Aorta (tissue), 5 donors: ENCODE data around the gene ETFBKMT. TPM values are rescaled to one million over a fixed set of nuclear protein-coding genes. Genes with fewer than 3 reads are reported as not detected.
"Not testable (repeated sequence)": the region's sequence is repeated elsewhere in the genome, so short reads cannot be mapped to it uniquely, and the experiment has no call there.

Experiments
- ATAC-seq: fragments of 200-7000 bp; cut with Tn5 transposase; one replicate; pipeline ENCODE4 v1.9.1; 2022; ENCODE audit warnings: moderate library complexity; ENCODE audit not compliant: low FRiP score
- DNase-seq, 2 donors: peaks; one replicate each; pipeline ENCODE4 v3.0.0-alpha.2; 2020
- H3K27ac ChIP-seq, 2 donors: one replicate each; pipeline ENCODE4 v1.5.1; 2013; ENCODE audit warnings: low read length in 2 of 2, mild to moderate bottlenecking in 2 of 2, moderate library complexity in 2 of 2, control low read depth in 1 of 2, inconsistent platforms in 1 of 2, low read depth in 1 of 2
- H3K27me3 ChIP-seq, 2 donors: one replicate each; pipeline ENCODE4 v1.6.1; 2013; ENCODE audit warnings: control low read depth in 1 of 2, low read length in 1 of 2, mild to moderate bottlenecking in 1 of 2, moderate library complexity in 1 of 2; ENCODE audit not compliant: insufficient read depth in 2 of 2, control insufficient read depth in 1 of 2
- H3K36me3 ChIP-seq, 2 donors: one replicate each; pipeline ENCODE4 v1.6.1; 2013; ENCODE audit warnings: control low read depth in 1 of 2, low read length in 1 of 2, mild to moderate bottlenecking in 1 of 2; ENCODE audit not compliant: insufficient read depth in 2 of 2, control insufficient read depth in 1 of 2
- H3K4me1 ChIP-seq, 2 donors: one replicate each; pipeline ENCODE4 v1.6.1; 2013; ENCODE audit warnings: low read length in 2 of 2, control low read depth in 1 of 2, mild to moderate bottlenecking in 1 of 2, moderate library complexity in 1 of 2; ENCODE audit not compliant: insufficient read depth in 2 of 2, control insufficient read depth in 1 of 2
- H3K4me3 ChIP-seq, 2 donors: one replicate each; pipeline ENCODE4 v1.5.1; 2013; ENCODE audit warnings: low read length in 2 of 2, control low read depth in 1 of 2, mild to moderate bottlenecking in 1 of 2
- H3K9me3 ChIP-seq: one replicate; pipeline ENCODE4 v1.6.1; 2013; ENCODE audit warnings: mild to moderate bottlenecking, low read length; ENCODE audit not compliant: control insufficient read depth
- WGBS, 2 donors: extraction: QIAGEN DNeasy Blood & Tissue Kit; methylation state at CpG; one replicate each; pipeline ENCODE4 v1.1.7; 2013; 5-methylcytosine and 5-hydroxymethylcytosine counted together
- intact Hi-C, 2 donors: fragments of 100-400 bp; cut with DNase I; formaldehyde crosslinking; loops; one replicate each; pipeline versions ENCODE4 v1.14.2 to v1.15.0; 2022
- polyA plus RNA-seq, 2 donors: library from polyadenylated mRNA; stranded (reverse); fragments of 200-250 nt; gene quantifications; one replicate each; pipeline ENCODE4 v1.2.3, GENCODE V29; 2013
- total RNA-seq, 2 donors: library from RNA; stranded (reverse); fragmentation: NEBNext Ultra II Directional; extraction: Animal tissue kit (Norgen Biotek cat#: 25700); gene quantifications; one replicate each; pipeline ENCODE4 v1.2.1, GENCODE V29; 2021
- donor health status: healthy with polysubstance abuse.
- donor health status: Bipolar disorder and iron deficiency.
- donor health status: DM: no; HTN: no; CAD: no.
- donor health status: DM: no; HTN: no; CAD: no.
- donor health status: DM: yes; HTN: yes; CAD: no.

ETFBKMT gene
- total and polyA plus RNA-seq, 4 donors, result 2.8 to 4.9 (median 2.9) TPM

DNA sequence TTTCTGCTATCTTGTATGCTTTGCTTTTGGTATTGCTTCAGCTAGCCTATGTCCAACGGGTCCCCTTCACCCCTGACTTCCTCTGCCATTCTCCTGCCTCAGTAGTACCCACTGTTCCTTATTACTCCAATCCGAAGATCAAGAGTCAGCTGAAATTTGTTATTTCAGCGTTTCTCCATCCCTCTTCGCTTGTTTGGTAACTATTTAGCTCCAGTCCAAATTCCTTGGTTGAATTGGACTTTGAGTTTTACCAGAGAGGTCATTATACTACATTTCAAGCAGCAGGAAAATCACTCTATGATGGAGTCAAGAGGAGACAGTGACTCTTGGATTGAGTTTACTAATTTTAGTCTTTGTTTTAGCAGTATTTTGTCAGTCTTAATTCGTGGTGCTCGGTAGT lies 4.5 kb downstream of the ETFBKMT start:
- 84 to 90% methylated on average over 6 of the region's 6 CpGs for WGBS, 2 donors
- intact Hi-C loops, result loop anchor here in 1 of 2 donors (5.0 kb wide), 1 partner anchor 63 kb away; the partner anchor contains the start of gene AMN1

GRCh38 chr12:31669020-31669419 lies 9.5 kb downstream of the ETFBKMT start:
- DNase-seq (no peak), ATAC-seq (no peak)
- intact Hi-C loops, result loop anchor here in 1 of 2 donors (5.0 kb wide), 1 partner anchor 58 kb away; the partner anchor contains the start of gene AMN1
- no peak overlapping the region for H3K4me3 ChIP-seq
- no peaks in the 10 kb centered on the region for H3K4me1 ChIP-seq
- H3K27ac ChIP-seq, result no peak overlapping the region
- no peaks in the 10 kb centered on the region for H3K36me3 ChIP-seq
- H3K27me3 ChIP-seq, result no peaks in the 10 kb centered on the region
- H3K9me3 ChIP-seq, result no peaks in the 10 kb centered on the region

More for the DNA sequence above, 4.5 kb downstream of the ETFBKMT start:
- H3K27me3 ChIP-seq, result no peaks in the 10 kb centered on the region
- H3K4me1 ChIP-seq, result no peaks in the 10 kb centered on the region
- no peak overlapping the region for H3K4me3 ChIP-seq
- ATAC-seq (no peak), DNase-seq (no peak)
- no peaks in the 10 kb centered on the region for H3K36me3 ChIP-seq
- no peaks in the 10 kb centered on the region for H3K9me3 ChIP-seq
- no peak overlapping the region for H3K27ac ChIP-seq

GRCh38 chr12:31669582-31669981 lies 10.1 kb downstream of the ETFBKMT start:
- H3K27ac ChIP-seq, H3K36me3 ChIP-seq, ATAC-seq, H3K4me3 ChIP-seq, H3K4me1 ChIP-seq, H3K27me3 ChIP-seq, H3K9me3 ChIP-seq, DNase-seq: not testable (repeated sequence)
- intact Hi-C loops, result loop anchor here in 1 of 2 donors (5.0 kb wide), 1 partner anchor 58 kb away; the partner anchor contains the start of gene AMN1
- WGBS, 2 donors, result 94 to 100% methylated on average over 2 of the region's 2 CpGs

GRCh38 chr12:31672521-31672920 lies 13.0 kb downstream of the ETFBKMT start:
- ATAC-seq (no peak), DNase-seq (no peak)
- no peak overlapping the region for H3K4me3 ChIP-seq
- no peaks in the 10 kb centered on the region for H3K9me3 ChIP-seq
- no peaks in the 10 kb centered on the region for H3K27me3 ChIP-seq
- no peaks in the 10 kb centered on the region for H3K36me3 ChIP-seq
- WGBS, 2 donors, result 92 to 95% methylated on average over 4 of the region's 4 CpGs
- no peaks in the 10 kb centered on the region for H3K4me1 ChIP-seq
- intact Hi-C loops, result no loop called here
- H3K27ac ChIP-seq, result no peak overlapping the region

DNA sequence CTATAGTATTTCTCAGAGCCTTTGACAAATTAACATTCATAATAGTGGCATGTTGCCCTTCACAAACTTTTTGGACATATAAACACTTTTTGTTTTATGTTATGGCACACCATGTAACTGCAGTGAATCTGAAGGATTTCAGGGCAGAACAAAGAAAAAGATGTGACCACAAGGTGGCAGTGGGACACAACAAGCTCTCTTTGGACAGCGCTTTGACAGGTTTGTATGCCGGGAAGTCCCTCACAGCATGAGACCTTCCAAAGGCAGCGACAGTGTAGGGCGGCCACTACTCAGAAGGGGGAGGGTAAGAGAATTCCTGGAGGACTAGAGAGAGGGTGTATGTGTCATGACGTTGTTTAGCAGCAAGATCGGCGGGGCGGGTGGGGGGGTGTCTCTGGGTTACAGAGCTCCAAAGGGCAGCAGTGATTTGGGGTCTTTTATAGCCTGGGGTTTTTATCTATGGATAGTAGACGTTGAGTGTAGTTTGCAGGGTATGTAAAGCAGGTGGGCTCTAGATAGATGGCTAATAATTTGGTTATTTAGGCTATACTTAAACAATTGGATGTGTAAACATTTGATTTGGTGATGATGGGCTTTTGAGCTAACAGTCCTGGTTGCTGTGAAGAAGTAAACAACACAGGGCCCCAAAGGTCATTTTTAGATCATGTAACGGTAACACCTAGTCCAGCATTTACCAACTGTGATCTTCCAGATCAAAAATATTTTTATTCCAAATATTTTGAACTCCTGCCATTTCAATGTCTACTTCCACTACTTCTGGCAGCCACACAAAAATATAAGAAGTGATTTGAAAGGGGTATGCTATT lies 22.9 kb downstream of the ETFBKMT start:
- peak; percentile 48 for ATAC-seq

GRCh38 chr12:31685801-31686200 lies 26.3 kb downstream of the ETFBKMT start:
- H3K36me3 ChIP-seq, result peaks cover 0 to 2% of the 10 kb centered on the region in 2 donors

More for the DNA sequence above, 22.9 kb downstream of the ETFBKMT start:
- Histone ChIP-seq H3K36me3 (peaks cover 0 to 2% of the 10 kb centered on the region in 2 donors), H3K9me3 (no peaks in the 10 kb centered on the region), H3K4me3 (no peak overlapping the region), H3K4me1 (no peaks in the 10 kb centered on the region), H3K27me3 (no peaks in the 10 kb centered on the region), H3K27ac (no peak overlapping the region)
- DNase-seq, result peak in 1 of 2 donors; percentile 69
- intact Hi-C loops, result loop anchor here in 1 of 2 donors (10.0 kb wide), 1 partner anchor 92 kb away; no protein-coding TSS in a partner anchor
- 65 to 67% methylated on average over 10 of the region's 10 CpGs for WGBS, 2 donors

GRCh38 chr12:31687101-31687527 lies 27.6 kb downstream of the ETFBKMT start:
- Histone ChIP-seq H3K4me1 (no peaks in the 10 kb centered on the region), H3K27ac (no peak overlapping the region), H3K4me3 (no peak overlapping the region), H3K36me3 (peaks cover 0 to 2% of the 10 kb centered on the region in 2 donors), H3K9me3 (no peaks in the 10 kb centered on the region), H3K27me3 (no peaks in the 10 kb centered on the region)
- no peak for ATAC-seq
- intact Hi-C loops, result loop anchor here in 1 of 2 donors (10.0 kb wide), 1 partner anchor 88 kb away; no protein-coding TSS in a partner anchor
- DNase-seq, result no peak
- WGBS, 2 donors, result 90 to 92% methylated on average over 3 of the region's 3 CpGs

More at GRCh38 chr12:31685801-31686200, 26.3 kb downstream of the ETFBKMT start:
- intact Hi-C loops, result loop anchor here in 1 of 2 donors (10.0 kb wide), 1 partner anchor 89 kb away; no protein-coding TSS in a partner anchor
- H3K4me3 ChIP-seq, result no peak overlapping the region
- H3K9me3 ChIP-seq, result no peaks in the 10 kb centered on the region
- H3K4me1 ChIP-seq, result no peaks in the 10 kb centered on the region
- DNase-seq (no peak), ATAC-seq (no peak)
- 93 to 94% methylated on average over 3 of the region's 3 CpGs for WGBS, 2 donors
- H3K27ac ChIP-seq, result no peak overlapping the region
- no peaks in the 10 kb centered on the region for H3K27me3 ChIP-seq

GRCh38 chr12:31689921-31690320 lies 30.4 kb downstream of the ETFBKMT start:
- H3K4me1 ChIP-seq, H3K27me3 ChIP-seq, H3K4me3 ChIP-seq, H3K27ac ChIP-seq, H3K36me3 ChIP-seq, H3K9me3 ChIP-seq, ATAC-seq, DNase-seq: not testable (repeated sequence)
- intact Hi-C loops, result loop anchor here in 1 of 2 donors (10.0 kb wide), 1 partner anchor 85 kb away; no protein-coding TSS in a partner anchor
- 96% methylated on average over 3 of the region's 3 CpGs for WGBS, 2 donors
